CD4-positive, alpha-beta T cell (primary cell): ENCODE results near the gene PLEKHH2. TPM values are rescaled to one million over a fixed set of nuclear protein-coding genes. Genes with fewer than 3 reads are reported as not detected.

Experiments used
- ATAC-seq: fragments of 200-7000 bp; cut with Tn5 transposase; one replicate; pipeline ENCODE4 v1.10.0; 2022; ENCODE audit warnings: mild to moderate bottlenecking; ENCODE audit not compliant: poor library complexity
- CTCF ChIA-PET: fragments of 350-600 bp; sonication (Branson Sonifier 250); formaldehyde crosslinking; loops from one replicate; lab custom pipeline; 2021; ENCODE audit warnings: antibody characterized with exemption, inconsistent platforms; lab: Charles Lee
- POLR2A ChIA-PET: fragments of 350-600 bp; sonication (Branson Sonifier 250); formaldehyde crosslinking; loops from one replicate; lab custom pipeline; 2021; ENCODE audit warnings: antibody characterized with exemption, inconsistent platforms; lab: Charles Lee
- DNase-seq, 14 experiments: peaks; one replicate each; pipeline ENCODE4 v3.0.0-alpha.2; 2013 to 2020; ENCODE audit warnings: mixed read lengths in 2 of 14
- H3K27ac ChIP-seq, 2 donors: one replicate each; pipeline versions ENCODE4 v1.5.1 to v1.7.0; 2013; ENCODE audit warnings: low read length in 2 of 2, low read depth in 1 of 2, mild to moderate bottlenecking in 1 of 2
- H3K27me3 ChIP-seq, 2 experiments: 1 replicate in 1 of 2; 2 replicates in 1 of 2; pipeline versions ENCODE4 v1.6.1 to v1.7.0; 2013; ENCODE audit warnings: low read length in 2 of 2, control low read depth in 1 of 2, mild to moderate bottlenecking in 1 of 2, moderate library complexity in 1 of 2; ENCODE audit not compliant: insufficient read depth in 2 of 2, control insufficient read depth in 1 of 2
- H3K36me3 ChIP-seq: one replicate; pipeline ENCODE4 v1.6.1; 2013; ENCODE audit warnings: low read length, control low read depth; ENCODE audit not compliant: insufficient read depth
- H3K4me1 ChIP-seq: one replicate; pipeline ENCODE4 v1.6.1; 2013; ENCODE audit warnings: low read length, control low read depth; ENCODE audit not compliant: insufficient read depth
- H3K4me3 ChIP-seq: one replicate; pipeline ENCODE4 v1.5.1; 2013; ENCODE audit warnings: mild to moderate bottlenecking, low read length, moderate library complexity
- H3K9me3 ChIP-seq, 2 experiments: 1 replicate in 1 of 2; 2 replicates in 1 of 2; pipeline versions ENCODE4 v1.6.1 to v1.7.0; 2013; ENCODE audit warnings: low read length in 2 of 2, mild to moderate bottlenecking in 2 of 2, control low read depth in 1 of 2, moderate library complexity in 1 of 2; ENCODE audit not compliant: control insufficient read depth in 1 of 2, insufficient read depth in 1 of 2
- H3K27ac Mint-ChIP-seq: one replicate; pipeline ENCODE4 v1.8.0; 2020; ENCODE audit warnings: mixed read lengths
- H3K27me3 Mint-ChIP-seq: one replicate; pipeline ENCODE4 v1.8.0; 2021; ENCODE audit warnings: mixed read lengths
- H3K36me3 Mint-ChIP-seq: one replicate; pipeline ENCODE4 v1.8.0; 2021; ENCODE audit warnings: low read depth, mixed read lengths
- H3K4me1 Mint-ChIP-seq: one replicate; pipeline ENCODE4 v1.8.0; 2021; ENCODE audit warnings: low read depth, mixed read lengths
- H3K4me3 Mint-ChIP-seq: one replicate; pipeline ENCODE4 v1.8.0; 2020; ENCODE audit warnings: mild to moderate bottlenecking, mixed read lengths
- H3K9me3 Mint-ChIP-seq: one replicate; pipeline ENCODE4 v1.8.0; 2020; ENCODE audit warnings: mixed read lengths
- CTCF ChIP-seq: fragments of 200-600 bp; IDR thresholded peaks from one replicate; pipeline ENCODE4 v1.8.0; 2022; ENCODE audit warnings: antibody characterized with exemption, mild to moderate bottlenecking
- intact Hi-C, 2 experiments: fragments of 100-400 bp; cut with DNase I in 1 of 2; cut with micrococcal nuclease in 1 of 2; formaldehyde crosslinking; loops; one replicate each; pipeline versions ENCODE4 v1.15.1 to v1.9.0; 2023 to 2025; cut with DNase I, micrococcal nuclease
- total RNA-seq, 174 experiments: library from RNA in 2 of 174; stranded (reverse) in 2 of 174; gene quantifications; one replicate each; pipeline ENCODE4 v1.2.3 and lab custom pipeline; 2021 to 2026

Gene PLEKHH2
- total RNA-seq, 2 experiments from 2014 or later: 1.6 to 2.7 TPM

DNA sequence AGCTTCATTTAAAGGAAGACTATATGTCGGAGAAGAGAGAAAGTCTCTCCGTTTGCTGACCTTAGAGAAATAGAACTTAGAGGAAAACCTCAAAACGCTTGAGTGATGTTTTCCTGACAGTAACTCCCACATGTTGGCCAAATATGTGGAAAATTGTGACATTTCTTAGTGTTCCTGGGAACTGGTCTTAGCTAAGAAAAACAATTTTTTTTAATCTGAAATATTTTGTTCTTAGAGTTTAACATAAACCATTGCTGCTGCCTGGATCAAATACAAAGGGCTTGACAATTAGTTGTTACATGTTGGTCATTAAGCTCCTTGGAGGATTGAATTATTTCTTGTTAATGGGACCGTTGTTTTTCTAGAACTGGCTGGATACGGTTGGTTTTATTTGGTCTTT is 153.1 kb downstream of the PLEKHH2 start:
- intact Hi-C loops: no loop called here
- H3K27ac ChIP-seq: no peak overlapping the region
- ChIA-PET CTCF (no interaction called here), POLR2A (interaction anchor here (0.5 kb wide), 1 partner anchor 450 kb away, joined by 3 read pairs; no protein-coding TSS in a partner anchor)
- Mint-ChIP-seq H3K9me3 (no peaks in the 10 kb centered on the region), H3K4me3 (no peak overlapping the region), H3K27ac (no peak overlapping the region), H3K4me1 (no peaks in the 10 kb centered on the region), H3K36me3 (peaks cover 33% of the 10 kb centered on the region), H3K27me3 (no peaks in the 10 kb centered on the region)
- no peaks in the 10 kb centered on the region for H3K4me1 ChIP-seq
- no peaks in the 10 kb centered on the region for H3K36me3 ChIP-seq
- H3K4me3 ChIP-seq: no peak overlapping the region
- no peaks in the 10 kb centered on the region for H3K27me3 ChIP-seq
- DNase-seq: no peak
- ATAC-seq: no peak
- H3K9me3 ChIP-seq: no peaks in the 10 kb centered on the region
- no peak for TF ChIP-seq CTCF

DNA sequence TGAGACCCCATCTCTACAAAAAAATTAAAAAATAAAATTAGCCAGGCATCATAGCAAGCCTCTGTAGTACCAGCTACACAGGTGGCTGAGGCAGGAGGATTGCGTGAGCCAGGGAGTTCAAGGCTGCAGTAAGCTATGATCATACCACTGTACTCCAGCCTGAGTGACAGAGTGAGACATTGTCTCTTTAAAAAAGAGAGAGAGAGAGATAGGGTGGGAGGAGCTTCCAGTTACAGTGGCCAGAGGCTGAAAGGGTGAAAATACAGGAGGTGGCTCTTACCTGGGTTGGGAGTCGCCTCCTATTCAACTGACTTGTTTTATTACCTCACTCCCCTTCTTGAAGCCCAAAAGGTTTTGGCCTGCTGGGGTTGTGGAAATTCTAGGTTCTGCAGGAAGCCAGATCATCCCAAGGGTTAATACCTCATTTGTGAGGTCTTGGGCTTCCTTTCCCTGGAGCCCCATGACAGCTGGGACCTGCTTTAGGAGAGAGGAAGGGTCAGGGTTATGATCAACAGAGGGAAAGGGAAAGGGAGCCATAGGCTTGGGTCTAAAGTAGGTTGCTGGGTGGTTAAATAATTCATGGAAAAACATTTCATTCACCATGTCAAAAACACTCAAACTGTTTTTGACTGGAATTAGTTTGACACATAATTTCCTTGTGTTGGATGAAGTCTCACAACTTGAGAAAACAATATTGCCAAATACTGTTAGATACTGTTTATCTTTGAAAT is 154.1 kb downstream of the PLEKHH2 start:
- Mint-ChIP-seq H3K9me3 (no peaks in the 10 kb centered on the region), H3K27me3 (no peaks in the 10 kb centered on the region), H3K36me3 (peaks cover 33% of the 10 kb centered on the region), H3K4me1 (no peaks in the 10 kb centered on the region), H3K4me3 (no peak overlapping the region), H3K27ac (no peak overlapping the region)
- Histone ChIP-seq H3K36me3 (no peaks in the 10 kb centered on the region), H3K27me3 (no peaks in the 10 kb centered on the region), H3K27ac (no peak overlapping the region), H3K4me3 (no peak overlapping the region), H3K9me3 (no peaks in the 10 kb centered on the region), H3K4me1 (no peaks in the 10 kb centered on the region)
- TF ChIP-seq CTCF: no peak
- ChIA-PET CTCF (no interaction called here), POLR2A (no interaction called here)
- DNase-seq (no peak), ATAC-seq (no peak)
- intact Hi-C loops: no loop called here

DNA sequence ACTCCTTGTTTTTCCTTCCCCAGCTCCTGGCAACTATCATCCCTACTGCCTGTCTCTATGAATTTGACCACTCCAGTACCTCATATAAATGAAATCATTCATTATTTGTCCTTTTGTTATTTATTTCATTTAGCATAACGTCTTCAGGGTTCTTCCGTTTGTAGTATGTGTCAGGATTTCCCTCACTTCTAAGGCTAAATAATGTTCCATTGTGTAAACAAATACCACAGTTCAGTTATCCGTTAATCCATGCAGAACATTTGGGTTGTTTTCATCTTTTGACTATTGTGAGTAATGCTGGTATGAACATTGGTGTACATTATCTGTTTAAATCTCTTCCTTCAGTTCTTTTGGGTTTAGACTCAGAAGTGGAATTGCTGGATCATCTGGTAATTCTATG is 155.6 kb downstream of the PLEKHH2 start:
- Mint-ChIP-seq H3K4me3 (no peak overlapping the region), H3K27ac (no peak overlapping the region), H3K36me3 (peaks cover 28% of the 10 kb centered on the region), H3K9me3 (no peaks in the 10 kb centered on the region), H3K4me1 (no peaks in the 10 kb centered on the region), H3K27me3 (no peaks in the 10 kb centered on the region)
- no peak for TF ChIP-seq CTCF
- DNase-seq: no peak
- POLR2A ChIA-PET: interaction anchor here (0.5 kb wide), 1 partner anchor 1146 kb away, joined by 3 read pairs; no protein-coding TSS in a partner anchor
- Histone ChIP-seq H3K27me3 (no peaks in the 10 kb centered on the region), H3K36me3 (no peaks in the 10 kb centered on the region), H3K4me3 (no peak overlapping the region), H3K27ac (no peak overlapping the region), H3K9me3 (no peaks in the 10 kb centered on the region), H3K4me1 (no peaks in the 10 kb centered on the region)
- no peak for ATAC-seq
- intact Hi-C loops: no loop called here
- CTCF ChIA-PET: no interaction called here
